Stimulated activated CD4-positive, alpha-beta T cell treated with anti-CD3 and anti-CD28 coated beads, Interleukin-4, amount 100 ng/mL, for 24 hours (primary cell): ENCODE measurements around the gene REC114.

ENCODE experiments used
- DNase-seq: peaks from one replicate; pipeline ENCODE4 v3.0.0-alpha.2; 2020

The REC114 gene

DNA sequence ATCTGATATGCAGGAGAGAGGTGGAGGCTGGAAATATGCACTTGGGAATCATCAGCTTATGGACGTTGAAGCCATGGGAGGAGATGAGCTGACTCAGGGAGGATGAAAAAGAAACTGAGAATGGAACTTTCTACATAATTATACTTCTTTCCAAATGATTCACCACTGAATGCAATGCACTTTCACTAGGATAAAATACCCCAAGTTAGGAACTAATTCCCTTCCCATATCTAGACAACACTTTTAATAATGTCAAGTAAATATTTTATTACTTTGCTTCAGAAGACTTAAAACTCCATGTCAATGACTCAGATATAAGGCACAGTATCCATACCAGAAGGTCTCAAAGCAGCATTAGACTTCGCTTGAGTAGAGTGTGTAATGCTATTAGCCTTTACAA is 166.0 kb downstream of the REC114 start:
- no peak for DNase-seq
